ENCODE data around the gene PCMTD2. TPM values are rescaled to one million over a fixed set of nuclear protein-coding genes. Genes with fewer than 3 reads are reported as not detected.

PCMTD2 gene
- polyA plus RNA-seq, 1 of the 3 experiments (the other 2 are of a cell fraction) = 50.7 TPM

DNA sequence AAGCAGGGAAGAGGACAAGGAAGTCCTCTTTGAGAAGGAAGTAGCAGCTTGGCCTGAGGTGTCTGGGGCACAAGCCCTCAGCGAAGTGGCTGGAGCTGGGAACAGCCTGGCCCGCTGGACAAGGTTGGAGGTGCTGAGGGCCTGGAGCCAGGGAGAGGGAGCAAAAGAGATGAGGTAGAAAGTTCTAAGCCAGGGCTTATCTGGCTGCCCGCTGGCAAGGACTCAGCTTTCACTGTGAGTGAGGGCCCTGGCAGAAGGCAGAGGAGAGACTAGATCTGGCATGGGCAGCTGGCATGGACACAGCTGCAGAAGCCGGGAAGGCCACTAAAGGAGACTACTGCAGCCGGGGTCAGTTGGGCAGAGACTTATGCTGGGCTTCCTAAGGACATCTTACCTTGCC is 21.8 kb upstream of the PCMTD2 start:
- no peak overlapping the region for H3K9ac ChIP-seq
- H3K79me2 ChIP-seq (ENCODE audit: insufficient read depth) = no peaks in the 10 kb centered on the region
- no peak for DNase-seq
- no peaks in the 10 kb centered on the region for H3K36me3 ChIP-seq (replicated peaks in 1 of 2; ENCODE audit: control insufficient read depth in 1 of 2, insufficient read depth in 2 of 2, low read length in 1 of 2)
- no peaks in the 10 kb centered on the region for H3K27me3 ChIP-seq (ENCODE audit: insufficient read depth)
- no peaks in the 10 kb centered on the region for H3K9me3 ChIP-seq
- ChIA-PET CTCF (interaction anchor here (0.6 kb wide), 1 partner anchor 34 kb away, joined by 3 read pairs; no protein-coding TSS in a partner anchor), POLR2A (no interaction called here)
- H4K20me1 ChIP-seq (ENCODE audit: insufficient read depth) = no peaks in the 10 kb centered on the region
- no peak overlapping the region for H2AFZ ChIP-seq (ENCODE audit: low read depth)
- peaks cover 0 to 26% of the 10 kb centered on the region in 2 experiments; a peak in 1 of 4 replicates for H3K4me1 ChIP-seq (ENCODE audit: control insufficient read depth in 1 of 2, insufficient read depth in 2 of 2, low read depth in 1 of 2, low read length in 1 of 2)
- no peak for TF ChIP-seq NRF1 (IDR thresholded peaks at IDR 0.05; ENCODE audit: low read depth, low read length)
- no peak for TF ChIP-seq FOSL2 (IDR thresholded peaks at IDR 0.05; ENCODE audit: borderline replicate concordance, low read depth)
- TF ChIP-seq SIN3A (IDR thresholded peaks at IDR 0.05; ENCODE audit: borderline replicate concordance, low read depth, low read length) = no peak
- TF ChIP-seq EP300 (IDR thresholded peaks at IDR 0.05; ENCODE audit: borderline replicate concordance in 1 of 2, low read depth in 1 of 2, low read length in 1 of 2) = no peak
- H3F3A ChIP-seq (replicated peaks; ENCODE audit: insufficient read depth) = no peaks in the 10 kb centered on the region
- H3K9me2 ChIP-seq = no peaks in the 10 kb centered on the region
- 75% methylated on average over 5 of the region's 5 CpGs for WGBS (ENCODE audit: low lambda C conversion rate)
- no peak overlapping the region for H3K4me2 ChIP-seq
- no peak overlapping the region for H3K4me3 ChIP-seq (ENCODE audit: low read depth in 2 of 2, low read length in 1 of 2)
- no peak overlapping the region; a peak in 1 of 4 replicates for H3K27ac ChIP-seq (ENCODE audit: low read depth in 2 of 2, low read length in 1 of 2)

DNA sequence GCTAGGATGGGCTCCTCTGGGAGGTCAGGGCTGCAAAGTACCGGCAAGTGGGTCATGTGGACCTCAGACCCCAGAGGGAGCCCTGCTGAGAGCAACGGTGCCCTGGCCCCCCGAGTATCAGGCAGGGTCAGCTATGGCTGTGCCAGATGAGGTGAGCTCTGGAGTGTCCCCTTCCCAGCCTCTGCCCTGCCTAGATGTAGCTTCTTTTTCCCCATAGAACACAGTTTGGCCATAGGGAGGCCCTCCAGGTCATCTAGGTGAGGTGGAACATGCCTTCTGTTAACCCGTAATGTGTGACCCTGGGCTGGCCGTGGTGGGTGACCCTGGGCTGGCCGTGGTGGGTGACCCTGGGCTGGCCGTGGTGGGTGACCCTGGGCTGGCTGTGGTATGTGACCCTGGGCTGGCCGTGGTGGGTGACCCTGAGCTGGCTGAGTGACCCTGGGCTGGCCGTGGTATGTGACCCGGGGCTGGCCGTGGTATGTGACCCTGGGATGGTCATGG is 21.2 kb upstream of the PCMTD2 start:
- no peaks in the 10 kb centered on the region for H3F3A ChIP-seq (replicated peaks; ENCODE audit: insufficient read depth)
- H3K4me2 ChIP-seq = no peak overlapping the region
- H3K79me2 ChIP-seq (ENCODE audit: insufficient read depth) = no peaks in the 10 kb centered on the region
- TF ChIP-seq ELF1 (IDR thresholded peaks at IDR 0.05) = no peak
- no peak for TF ChIP-seq SIN3A (IDR thresholded peaks at IDR 0.05; ENCODE audit: borderline replicate concordance, low read depth, low read length)
- TF ChIP-seq NRF1 (IDR thresholded peaks at IDR 0.05; ENCODE audit: low read depth, low read length) = no peak
- TF ChIP-seq GATA2 (CRISPR knock-in tag; IDR thresholded peaks at IDR 0.05) = no peak
- TF ChIP-seq, protein P1, sequence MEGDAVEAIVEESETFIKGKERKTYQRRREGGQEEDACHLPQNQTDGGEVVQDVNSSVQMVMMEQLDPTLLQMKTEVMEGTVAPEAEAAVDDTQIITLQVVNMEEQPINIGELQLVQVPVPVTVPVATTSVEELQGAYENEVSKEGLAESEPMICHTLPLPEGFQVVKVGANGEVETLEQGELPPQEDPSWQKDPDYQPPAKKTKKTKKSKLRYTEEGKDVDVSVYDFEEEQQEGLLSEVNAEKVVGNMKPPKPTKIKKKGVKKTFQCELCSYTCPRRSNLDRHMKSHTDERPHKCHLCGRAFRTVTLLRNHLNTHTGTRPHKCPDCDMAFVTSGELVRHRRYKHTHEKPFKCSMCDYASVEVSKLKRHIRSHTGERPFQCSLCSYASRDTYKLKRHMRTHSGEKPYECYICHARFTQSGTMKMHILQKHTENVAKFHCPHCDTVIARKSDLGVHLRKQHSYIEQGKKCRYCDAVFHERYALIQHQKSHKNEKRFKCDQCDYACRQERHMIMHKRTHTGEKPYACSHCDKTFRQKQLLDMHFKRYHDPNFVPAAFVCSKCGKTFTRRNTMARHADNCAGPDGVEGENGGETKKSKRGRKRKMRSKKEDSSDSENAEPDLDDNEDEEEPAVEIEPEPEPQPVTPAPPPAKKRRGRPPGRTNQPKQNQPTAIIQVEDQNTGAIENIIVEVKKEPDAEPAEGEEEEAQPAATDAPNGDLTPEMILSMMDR (IDR thresholded peaks at IDR 0.05) = no peak
- no peak for TF ChIP-seq YY1 (IDR thresholded peaks at IDR 0.05; ENCODE audit: low read depth)
- TF ChIP-seq EZH2phosphoT487 (IDR thresholded peaks at IDR 0.05; ENCODE audit: borderline replicate concordance, low read depth) = no peak
- TF ChIP-seq TEAD4 (IDR thresholded peaks at IDR 0.05; ENCODE audit: borderline replicate concordance, insufficient read depth) = no peak
- TF ChIP-seq, protein P2, sequence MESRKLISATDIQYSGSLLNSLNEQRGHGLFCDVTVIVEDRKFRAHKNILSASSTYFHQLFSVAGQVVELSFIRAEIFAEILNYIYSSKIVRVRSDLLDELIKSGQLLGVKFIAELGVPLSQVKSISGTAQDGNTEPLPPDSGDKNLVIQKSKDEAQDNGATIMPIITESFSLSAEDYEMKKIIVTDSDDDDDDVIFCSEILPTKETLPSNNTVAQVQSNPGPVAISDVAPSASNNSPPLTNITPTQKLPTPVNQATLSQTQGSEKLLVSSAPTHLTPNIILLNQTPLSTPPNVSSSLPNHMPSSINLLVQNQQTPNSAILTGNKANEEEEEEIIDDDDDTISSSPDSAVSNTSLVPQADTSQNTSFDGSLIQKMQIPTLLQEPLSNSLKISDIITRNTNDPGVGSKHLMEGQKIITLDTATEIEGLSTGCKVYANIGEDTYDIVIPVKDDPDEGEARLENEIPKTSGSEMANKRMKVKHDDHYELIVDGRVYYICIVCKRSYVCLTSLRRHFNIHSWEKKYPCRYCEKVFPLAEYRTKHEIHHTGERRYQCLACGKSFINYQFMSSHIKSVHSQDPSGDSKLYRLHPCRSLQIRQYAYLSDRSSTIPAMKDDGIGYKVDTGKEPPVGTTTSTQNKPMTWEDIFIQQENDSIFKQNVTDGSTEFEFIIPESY (IDR thresholded peaks at IDR 0.05; ENCODE audit: borderline replicate concordance, low read depth) = no peak
- TF ChIP-seq RFX5 (IDR thresholded peaks at IDR 0.05; ENCODE audit: low read length) = no peak
- no peak for TF ChIP-seq POLR2AphosphoS5 (IDR thresholded peaks at IDR 0.05; ENCODE audit: low read depth, low read length)
- TF ChIP-seq, protein P3, sequence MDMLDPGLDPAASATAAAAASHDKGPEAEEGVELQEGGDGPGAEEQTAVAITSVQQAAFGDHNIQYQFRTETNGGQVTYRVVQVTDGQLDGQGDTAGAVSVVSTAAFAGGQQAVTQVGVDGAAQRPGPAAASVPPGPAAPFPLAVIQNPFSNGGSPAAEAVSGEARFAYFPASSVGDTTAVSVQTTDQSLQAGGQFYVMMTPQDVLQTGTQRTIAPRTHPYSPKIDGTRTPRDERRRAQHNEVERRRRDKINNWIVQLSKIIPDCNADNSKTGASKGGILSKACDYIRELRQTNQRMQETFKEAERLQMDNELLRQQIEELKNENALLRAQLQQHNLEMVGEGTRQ (IDR thresholded peaks at IDR 0.05; ENCODE audit: borderline replicate concordance, low read depth, low read length) = no peak
- TF ChIP-seq MXI1 (IDR thresholded peaks at IDR 0.05; ENCODE audit: low read depth, low read length) = no peak
- TF ChIP-seq TAF1 (IDR thresholded peaks at IDR 0.05; ENCODE audit: borderline replicate concordance, low read depth, low read length) = no peak
- no peak for TF ChIP-seq FOXJ3 (CRISPR knock-in tag; IDR thresholded peaks at IDR 0.05)
- no peak for TF ChIP-seq CHD2 (IDR thresholded peaks at IDR 0.05; ENCODE audit: low read length, partially characterized antibody)
- TF ChIP-seq TCF12 (IDR thresholded peaks at IDR 0.05) = no peak
- TF ChIP-seq FOSL2 (IDR thresholded peaks at IDR 0.05; ENCODE audit: borderline replicate concordance, low read depth) = no peak
- TF ChIP-seq JUND (IDR thresholded peaks at IDR 0.05) = no peak
- H3K36me3 ChIP-seq (replicated peaks in 1 of 2; ENCODE audit: control insufficient read depth in 1 of 2, insufficient read depth in 2 of 2, low read length in 1 of 2) = no peaks in the 10 kb centered on the region
- ChIA-PET POLR2A (no interaction called here), CTCF (interaction anchor here (0.6 kb wide), 1 partner anchor 35 kb away, joined by 3 read pairs; no protein-coding TSS in a partner anchor)
- H3K27me3 ChIP-seq (ENCODE audit: insufficient read depth) = no peaks in the 10 kb centered on the region
- 87% methylated on average over 7 of the region's 11 CpGs for WGBS (ENCODE audit: low lambda C conversion rate)
- no peaks in the 10 kb centered on the region for H4K20me1 ChIP-seq (ENCODE audit: insufficient read depth)
- no peak overlapping the region for H3K4me3 ChIP-seq (ENCODE audit: low read depth in 2 of 2, low read length in 1 of 2)
- no peaks in the 10 kb centered on the region for H3K9me3 ChIP-seq
- H3K9ac ChIP-seq = no peak overlapping the region
- no peak for DNase-seq
- no peaks in the 10 kb centered on the region for H3K9me2 ChIP-seq
- H2AFZ ChIP-seq (ENCODE audit: low read depth) = no peak overlapping the region
- no peak overlapping the region; a peak in 1 of 4 replicates for H3K27ac ChIP-seq (ENCODE audit: low read depth in 2 of 2, low read length in 1 of 2)
- peaks cover 0 to 26% of the 10 kb centered on the region in 2 experiments; a peak in 1 of 4 replicates for H3K4me1 ChIP-seq (ENCODE audit: control insufficient read depth in 1 of 2, insufficient read depth in 2 of 2, low read depth in 1 of 2, low read length in 1 of 2)
